ENCODE results near the gene MED15. TPM values are rescaled to one million over a fixed set of nuclear protein-coding genes. Genes with fewer than 3 reads are reported as not detected.

MED15 gene
- total and polyA plus RNA-seq, 2 of the 4 experiments (the other 2 are of a cell fraction), result 19.0 to 68.8 TPM

DNA sequence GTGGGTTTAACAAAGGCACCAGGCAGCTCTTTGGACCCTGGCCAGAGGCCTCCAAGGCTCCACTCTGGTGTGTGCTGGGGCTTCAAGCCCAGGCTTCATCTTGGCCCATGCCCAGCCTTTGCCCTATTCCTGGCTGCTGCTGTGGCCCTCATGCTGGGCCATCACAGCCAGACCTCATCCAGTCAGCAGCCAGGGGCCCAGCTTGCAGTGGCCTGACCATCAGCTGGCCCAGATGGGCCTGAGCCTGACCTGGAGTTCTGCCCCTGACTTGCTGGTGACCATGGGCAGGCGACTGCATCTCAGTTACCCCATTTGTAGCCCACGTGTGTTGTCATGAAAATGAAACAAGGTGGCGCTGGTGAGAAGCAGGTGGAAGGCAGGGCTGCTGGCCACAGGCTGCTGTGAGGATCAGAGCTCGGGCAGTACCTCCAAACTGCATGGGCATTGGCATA, 76.1 kb downstream of the MED15 start:
- Histone ChIP-seq H2BK5ac (ENCODE audit: low read depth, low read length, poor library complexity, severe bottlenecking) (no peak overlapping the region), H4K5ac (ENCODE audit: low read depth, low read length) (no peak overlapping the region), H3K9me1 (ENCODE audit: insufficient read depth, low read length) (no peaks in the 10 kb centered on the region; the same call in 1 of the 2 replicates), H3K4me2 (ENCODE audit: low read depth, low read length) (no peak overlapping the region), H2AK9ac (replicated peaks; ENCODE audit: low read depth, low read length, poor library complexity) (no peak overlapping the region), H3K56ac (ENCODE audit: extremely low read depth, insufficient read depth, low read length) (no peak overlapping the region), H3K4ac (ENCODE audit: low read depth, low read length) (no peak overlapping the region), H3K14ac (replicated peaks; ENCODE audit: low read depth, low read length) (no peak overlapping the region), H3K23ac (ENCODE audit: low read depth, low read length) (no peak overlapping the region), H3K27me3 (ENCODE audit: control insufficient read depth, insufficient read depth, low read length) (no peaks in the 10 kb centered on the region), H3K36me3 (ENCODE audit: control insufficient read depth, insufficient read depth, low read length) (peaks cover 93% of the 10 kb centered on the region), H2BK20ac (ENCODE audit: low read depth, low read length) (no peak overlapping the region), H3K79me1 (ENCODE audit: low read depth in 1 of 2, low read length in 2 of 2) (peaks cover 29 to 43% of the 10 kb centered on the region in 2 experiments), H4K20me1 (ENCODE audit: insufficient read depth, low read length) (peaks cover 46% of the 10 kb centered on the region), H2AFZ (replicated peaks; ENCODE audit: low read length, poor library complexity) (no peak overlapping the region), H4K8ac (ENCODE audit: low read depth in 2 of 2, low read length in 2 of 2) (no peak overlapping the region), H4K91ac (ENCODE audit: insufficient read depth, low read depth, low read length) (no peak overlapping the region), H3K9ac (ENCODE audit: low read depth, low read length) (no peak overlapping the region), H2BK120ac (ENCODE audit: low read depth, low read length) (no peak overlapping the region), H2AK5ac (ENCODE audit: low read depth, low read length) (no peak overlapping the region), H2BK15ac (ENCODE audit: low read depth, low read length) (no peak overlapping the region), H3K18ac (ENCODE audit: low read depth, low read length) (no peak overlapping the region), H3K9me3 (ENCODE audit: control insufficient read depth, insufficient read depth, low read length) (no peaks in the 10 kb centered on the region), H3K4me3 (ENCODE audit: insufficient read depth, low read depth, low read length) (no peak overlapping the region), H3K27ac (ENCODE audit: insufficient read depth, low read length) (no peak overlapping the region), H3K4me1 (ENCODE audit: control insufficient read depth, insufficient read depth, low read length) (no peaks in the 10 kb centered on the region)
- TF ChIP-seq, protein P1, sequence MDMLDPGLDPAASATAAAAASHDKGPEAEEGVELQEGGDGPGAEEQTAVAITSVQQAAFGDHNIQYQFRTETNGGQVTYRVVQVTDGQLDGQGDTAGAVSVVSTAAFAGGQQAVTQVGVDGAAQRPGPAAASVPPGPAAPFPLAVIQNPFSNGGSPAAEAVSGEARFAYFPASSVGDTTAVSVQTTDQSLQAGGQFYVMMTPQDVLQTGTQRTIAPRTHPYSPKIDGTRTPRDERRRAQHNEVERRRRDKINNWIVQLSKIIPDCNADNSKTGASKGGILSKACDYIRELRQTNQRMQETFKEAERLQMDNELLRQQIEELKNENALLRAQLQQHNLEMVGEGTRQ (IDR thresholded peaks at IDR 0.05; ENCODE audit: low read depth, low read length), result no peak
- TF ChIP-seq, protein P2, sequence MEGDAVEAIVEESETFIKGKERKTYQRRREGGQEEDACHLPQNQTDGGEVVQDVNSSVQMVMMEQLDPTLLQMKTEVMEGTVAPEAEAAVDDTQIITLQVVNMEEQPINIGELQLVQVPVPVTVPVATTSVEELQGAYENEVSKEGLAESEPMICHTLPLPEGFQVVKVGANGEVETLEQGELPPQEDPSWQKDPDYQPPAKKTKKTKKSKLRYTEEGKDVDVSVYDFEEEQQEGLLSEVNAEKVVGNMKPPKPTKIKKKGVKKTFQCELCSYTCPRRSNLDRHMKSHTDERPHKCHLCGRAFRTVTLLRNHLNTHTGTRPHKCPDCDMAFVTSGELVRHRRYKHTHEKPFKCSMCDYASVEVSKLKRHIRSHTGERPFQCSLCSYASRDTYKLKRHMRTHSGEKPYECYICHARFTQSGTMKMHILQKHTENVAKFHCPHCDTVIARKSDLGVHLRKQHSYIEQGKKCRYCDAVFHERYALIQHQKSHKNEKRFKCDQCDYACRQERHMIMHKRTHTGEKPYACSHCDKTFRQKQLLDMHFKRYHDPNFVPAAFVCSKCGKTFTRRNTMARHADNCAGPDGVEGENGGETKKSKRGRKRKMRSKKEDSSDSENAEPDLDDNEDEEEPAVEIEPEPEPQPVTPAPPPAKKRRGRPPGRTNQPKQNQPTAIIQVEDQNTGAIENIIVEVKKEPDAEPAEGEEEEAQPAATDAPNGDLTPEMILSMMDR (conservative IDR thresholded peaks at IDR 0.05; ENCODE audit: low read depth, low read length), result no peak
- TF ChIP-seq RAD21 (IDR thresholded peaks at IDR 0.05; ENCODE audit: low read length), result no peak
- TF ChIP-seq BHLHE40 (IDR thresholded peaks at IDR 0.05; ENCODE audit: low read depth, low read length), result no peak
- no peak for TF ChIP-seq MAFK (IDR thresholded peaks at IDR 0.05; ENCODE audit: low read depth, low read length)
- TF ChIP-seq RFX5 (IDR thresholded peaks at IDR 0.05; ENCODE audit: low read depth, low read length), result no peak
- no peak for TF ChIP-seq RCOR1 (IDR thresholded peaks at IDR 0.05; ENCODE audit: insufficient replicate concordance, low read length)
- TF ChIP-seq FOS (IDR thresholded peaks at IDR 0.05; ENCODE audit: low read depth, low read length), result no peak
- TF ChIP-seq, protein P3, sequence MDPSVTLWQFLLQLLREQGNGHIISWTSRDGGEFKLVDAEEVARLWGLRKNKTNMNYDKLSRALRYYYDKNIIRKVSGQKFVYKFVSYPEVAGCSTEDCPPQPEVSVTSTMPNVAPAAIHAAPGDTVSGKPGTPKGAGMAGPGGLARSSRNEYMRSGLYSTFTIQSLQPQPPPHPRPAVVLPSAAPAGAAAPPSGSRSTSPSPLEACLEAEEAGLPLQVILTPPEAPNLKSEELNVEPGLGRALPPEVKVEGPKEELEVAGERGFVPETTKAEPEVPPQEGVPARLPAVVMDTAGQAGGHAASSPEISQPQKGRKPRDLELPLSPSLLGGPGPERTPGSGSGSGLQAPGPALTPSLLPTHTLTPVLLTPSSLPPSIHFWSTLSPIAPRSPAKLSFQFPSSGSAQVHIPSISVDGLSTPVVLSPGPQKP (IDR thresholded peaks at IDR 0.05; ENCODE audit: borderline replicate concordance, low read depth, low read length), result no peak
- TF ChIP-seq MXI1 (IDR thresholded peaks at IDR 0.05; ENCODE audit: borderline replicate concordance, low read depth, low read length), result no peak
- TF ChIP-seq CEBPB (IDR thresholded peaks at IDR 0.05; ENCODE audit: low read depth, low read length), result no peak
- no peak for TF ChIP-seq NFE2L2 (IDR thresholded peaks at IDR 0.05; ENCODE audit: low read depth, low read length)
- TF ChIP-seq SMC3 (IDR thresholded peaks at IDR 0.05; ENCODE audit: low read depth, low read length), result no peak
- TF ChIP-seq MAZ (IDR thresholded peaks at IDR 0.05; ENCODE audit: borderline replicate concordance, low read depth, low read length), result no peak
- no peak for TF ChIP-seq CHD1 (IDR thresholded peaks at IDR 0.05; ENCODE audit: low read depth, low read length)
- TF ChIP-seq POLR2A (IDR thresholded peaks at IDR 0.05; ENCODE audit: low read depth, low read length), result no peak
- BruUV-seq (replicated peaks), result no TSS peak
- intact Hi-C loops (cut with micrococcal nuclease) (no loop called here), in situ Hi-C loops (cut with MboI; ENCODE audit: low sequenced_read_pairs) (no loop called here), dilution Hi-C loops (cut with HindIII; ENCODE audit: low sequenced_read_pairs, unreplicated experiment) (no loop called here)
- ChIA-PET CTCF (no interaction called here), POLR2A (ENCODE audit: unreplicated experiment) (no interaction called here)
- DNase-seq, result no peak
- ATAC-seq (ENCODE audit: low read depth), result no peak
- 100% methylated on average over 1 of the region's 4 CpGs; no CpG with 5 or more reads in 1 of the 2 experiments for WGBS, 2 experiments (ENCODE audit: extremely low coverage in 2 of 2, insufficient read length in 1 of 2)

Measured in IMR-90 (cell line).